DND-41 (cell line): ENCODE data around the gene ZNF500.
"Not testable (repeated sequence)": the region's sequence is repeated elsewhere in the genome, so short reads cannot be mapped to it uniquely, and the experiment has no call there.

ENCODE experiments used
- ATAC-seq: fragments of 200-7000 bp; cut with Tn5 transposase; 3 replicates; pipeline ENCODE4 v1.9.1; 2021; ENCODE audit warnings: low read depth; ENCODE audit not compliant: insufficient read depth
- DNase-seq: peaks from one replicate; pipeline ENCODE4 v3.0.0-alpha.2; 2020
- H2AFZ ChIP-seq: 2 replicates; pipeline ENCODE4 v1.6.0; 2012; ENCODE audit warnings: low read depth, low read length
- H3K27ac ChIP-seq: 2 replicates; pipeline ENCODE4 v1.5.1; 2012; ENCODE audit warnings: low read length, inconsistent platforms
- H3K27me3 ChIP-seq: fragments of 200-600 bp; sonication (generic); 2 replicates; pipeline ENCODE4 v1.6.0; 2012; ENCODE audit warnings: low read length, mild to moderate bottlenecking, inconsistent platforms; ENCODE audit not compliant: insufficient read depth, poor library complexity
- H3K36me3 ChIP-seq: 2 replicates; pipeline ENCODE4 v1.5.1; 2012; ENCODE audit warnings: low read length, inconsistent platforms; ENCODE audit not compliant: insufficient read depth
- H3K4me1 ChIP-seq: 2 replicates; pipeline ENCODE4 v1.5.1; 2012; ENCODE audit warnings: mild to moderate bottlenecking, low read length; ENCODE audit not compliant: insufficient read depth
- H3K4me2 ChIP-seq: 2 replicates; pipeline ENCODE4 v1.6.0; 2012; ENCODE audit warnings: mild to moderate bottlenecking, moderate library complexity, low read length, inconsistent platforms; ENCODE audit not compliant: insufficient read depth
- H3K4me3 ChIP-seq, 2 experiments: fragments of 200-600 bp in 1 of 2; shearing (Covaris generic) in 1 of 2; 2 replicates each; pipeline ENCODE4 v1.5.1; 2012 to 2016; ENCODE audit warnings: inconsistent platforms in 2 of 2, low read length in 2 of 2, mild to moderate bottlenecking in 2 of 2, low read depth in 1 of 2, moderate library complexity in 1 of 2
- H3K79me2 ChIP-seq: 2 replicates; pipeline ENCODE4 v1.6.0; 2012; ENCODE audit warnings: low read length, inconsistent platforms; ENCODE audit not compliant: insufficient read depth
- H3K9ac ChIP-seq: 2 replicates; pipeline ENCODE4 v1.6.0; 2012; ENCODE audit warnings: low read depth, mild to moderate bottlenecking, inconsistent platforms, low read length, moderate library complexity
- H3K9me3 ChIP-seq: 2 replicates; pipeline ENCODE4 v1.5.1; 2012; ENCODE audit warnings: low read length, moderate library complexity, mild to moderate bottlenecking, inconsistent platforms; ENCODE audit not compliant: insufficient read depth, severe bottlenecking
- H4K20me1 ChIP-seq: 2 replicates; pipeline ENCODE4 v1.6.0; 2012; ENCODE audit warnings: low read length; ENCODE audit not compliant: insufficient read depth
- EZH2 ChIP-seq: IDR thresholded peaks from 3 replicates; pipeline ENCODE4 v1.6.1; 2012; ENCODE audit warnings: borderline replicate concordance, low read depth, mild to moderate bottlenecking, moderate library complexity, low read length, inconsistent platforms; ENCODE audit not compliant: severe bottlenecking
- TF ChIP-seq, protein P1 (sequence below): IDR thresholded peaks from 2 replicates; pipeline ENCODE4 v1.5.1; 2012; ENCODE audit warnings: borderline replicate concordance, low read length, moderate library complexity, mild to moderate bottlenecking; ENCODE audit not compliant: poor library complexity, severe bottlenecking; ENCODE audit errors: extremely low read depth

The ZNF500 gene

DNA sequence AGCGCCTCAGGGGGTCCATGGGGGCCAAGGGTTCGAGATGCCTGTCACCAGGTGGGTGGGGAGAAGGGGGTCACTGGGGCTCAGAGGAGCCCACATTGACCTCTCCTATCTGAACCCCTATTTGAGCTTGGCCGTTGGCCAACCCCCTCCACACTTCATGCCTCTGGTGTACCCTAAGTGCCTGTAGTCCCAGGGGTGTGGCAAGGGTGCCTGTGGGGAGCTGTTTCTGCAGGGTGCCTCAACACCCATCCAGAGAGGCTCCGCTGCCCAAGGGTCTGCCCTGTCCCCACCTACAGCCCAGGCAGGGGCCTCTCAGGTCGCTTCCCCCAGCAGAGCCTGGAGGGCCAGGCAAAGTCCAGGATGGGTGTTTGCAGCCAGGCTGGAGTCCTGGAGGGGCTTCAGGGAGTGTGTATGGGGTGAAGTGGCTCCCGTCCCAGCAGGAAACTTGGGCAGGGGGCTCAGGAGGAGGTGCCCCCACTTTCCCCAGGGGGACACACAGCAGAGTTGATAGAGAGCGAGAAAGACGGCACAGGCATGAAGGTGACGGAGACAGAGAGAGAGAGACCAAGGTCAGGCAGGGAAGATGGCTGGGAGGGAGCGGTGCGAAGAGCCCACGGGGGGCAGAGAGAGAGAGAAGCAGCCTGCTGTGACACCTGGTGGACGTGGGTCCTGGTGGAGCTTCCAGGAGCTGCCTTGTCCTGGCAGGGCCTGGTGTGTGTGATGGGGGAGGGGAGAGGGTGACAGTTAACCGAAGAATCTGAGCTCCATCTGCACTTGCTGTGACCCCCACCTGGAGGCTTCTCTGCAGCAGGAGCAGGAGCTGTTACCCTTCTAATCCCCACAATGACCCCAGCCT is 20.9 kb upstream of the ZNF500 start, which contains the start of gene SEPTIN12:
Gene SEPTIN12 (minus strand): TSS at position 719 of the 856 bp plus-strand sequence. CDS start 700 bp downstream, at position 19.
- Histone ChIP-seq H3K4me1 (no peaks in the 10 kb centered on the region), H3K9ac (no peak within 1 kb of the TSS), H4K20me1 (no peaks in the 10 kb centered on the region), H2AFZ (no peak within 1 kb of the TSS), H3K27ac (no peak within 1 kb of the TSS), H3K36me3 (no peaks in the 10 kb centered on the region), H3K79me2 (no peaks in the 10 kb centered on the region), H3K4me2 (no peak within 1 kb of the TSS), H3K4me3 (no peak within 1 kb of the TSS), H3K9me3 (no peaks in the 10 kb centered on the region), H3K27me3 (no peaks in the 10 kb centered on the region)
- peak; percentile 37; the same call in 1 of the 3 replicates for ATAC-seq
- TF ChIP-seq, protein P1, sequence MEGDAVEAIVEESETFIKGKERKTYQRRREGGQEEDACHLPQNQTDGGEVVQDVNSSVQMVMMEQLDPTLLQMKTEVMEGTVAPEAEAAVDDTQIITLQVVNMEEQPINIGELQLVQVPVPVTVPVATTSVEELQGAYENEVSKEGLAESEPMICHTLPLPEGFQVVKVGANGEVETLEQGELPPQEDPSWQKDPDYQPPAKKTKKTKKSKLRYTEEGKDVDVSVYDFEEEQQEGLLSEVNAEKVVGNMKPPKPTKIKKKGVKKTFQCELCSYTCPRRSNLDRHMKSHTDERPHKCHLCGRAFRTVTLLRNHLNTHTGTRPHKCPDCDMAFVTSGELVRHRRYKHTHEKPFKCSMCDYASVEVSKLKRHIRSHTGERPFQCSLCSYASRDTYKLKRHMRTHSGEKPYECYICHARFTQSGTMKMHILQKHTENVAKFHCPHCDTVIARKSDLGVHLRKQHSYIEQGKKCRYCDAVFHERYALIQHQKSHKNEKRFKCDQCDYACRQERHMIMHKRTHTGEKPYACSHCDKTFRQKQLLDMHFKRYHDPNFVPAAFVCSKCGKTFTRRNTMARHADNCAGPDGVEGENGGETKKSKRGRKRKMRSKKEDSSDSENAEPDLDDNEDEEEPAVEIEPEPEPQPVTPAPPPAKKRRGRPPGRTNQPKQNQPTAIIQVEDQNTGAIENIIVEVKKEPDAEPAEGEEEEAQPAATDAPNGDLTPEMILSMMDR, result peak; percentile 15
- no peak for TF ChIP-seq EZH2
- DNase-seq, result no peak

DNA sequence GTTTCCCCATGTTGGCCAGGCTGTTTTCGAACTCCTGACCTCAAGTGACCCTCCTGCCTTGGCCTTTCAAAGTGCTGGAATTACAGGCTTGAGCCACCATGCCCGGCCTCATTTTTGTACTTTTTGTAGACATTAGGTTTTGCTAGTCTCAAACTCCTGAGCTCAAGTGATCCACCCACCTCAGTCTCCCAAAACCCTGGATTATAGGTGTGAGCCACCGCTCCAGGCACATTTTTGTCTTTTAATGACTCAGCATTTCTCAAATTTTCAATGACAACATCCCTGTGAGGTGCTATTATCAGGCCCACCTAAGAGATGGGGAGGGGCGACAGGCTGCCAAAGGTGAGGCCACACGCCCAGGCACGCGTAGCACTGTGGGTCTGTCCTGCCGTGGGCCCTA is 20.1 kb upstream of the ZNF500 start:
- no peak overlapping the region for H3K9ac ChIP-seq
- no peaks in the 10 kb centered on the region for H3K9me3 ChIP-seq
- ATAC-seq (no peak), DNase-seq (no peak)
- H3K79me2 ChIP-seq, result no peaks in the 10 kb centered on the region
- no peaks in the 10 kb centered on the region for H3K4me1 ChIP-seq
- H3K27me3 ChIP-seq, result no peaks in the 10 kb centered on the region
- no peak overlapping the region for H2AFZ ChIP-seq
- no peak overlapping the region for H3K4me3 ChIP-seq
- H3K27ac ChIP-seq, result no peak overlapping the region
- no peaks in the 10 kb centered on the region for H4K20me1 ChIP-seq
- TF ChIP-seq, protein P1, result no peak
- no peak for TF ChIP-seq EZH2
- no peaks in the 10 kb centered on the region for H3K36me3 ChIP-seq
- H3K4me2 ChIP-seq, result no peak overlapping the region

DNA sequence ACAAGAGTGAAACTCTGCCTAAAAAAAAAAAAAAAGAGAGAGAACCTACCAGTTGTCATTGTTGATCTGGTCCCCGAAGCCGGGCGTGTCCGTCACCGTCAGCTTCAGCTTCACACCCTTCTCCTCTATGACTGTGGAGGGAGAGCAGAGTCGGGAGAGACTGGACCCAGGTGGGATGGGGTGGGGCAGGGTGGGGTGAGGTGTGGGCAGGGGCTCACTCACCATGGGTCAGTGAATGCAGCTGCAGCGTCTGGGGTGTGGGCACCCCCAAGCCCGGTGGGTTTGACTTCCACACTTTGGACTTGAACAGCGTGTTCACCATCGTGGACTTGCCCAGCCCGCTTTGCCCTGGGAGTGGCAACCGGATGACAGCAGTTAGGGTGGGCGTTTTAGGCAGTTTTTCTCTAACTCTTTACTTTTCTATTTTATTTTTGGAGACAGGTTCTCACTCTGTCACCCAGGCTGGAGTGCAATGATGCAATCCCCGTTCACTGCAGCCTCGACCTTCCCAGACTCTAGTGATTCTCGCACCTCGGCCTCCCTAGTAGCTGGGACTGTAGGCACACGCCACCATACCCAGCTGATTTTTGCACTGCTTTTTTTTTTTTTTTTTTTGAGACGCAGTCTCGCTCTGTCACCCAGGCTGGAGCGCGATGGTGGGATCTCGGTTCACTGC is 18.9 kb upstream of the ZNF500 start:
- Histone ChIP-seq H3K4me3 (no peak overlapping the region), H3K79me2 (no peaks in the 10 kb centered on the region), H4K20me1 (no peaks in the 10 kb centered on the region), H3K27me3 (no peaks in the 10 kb centered on the region), H3K9ac (no peak overlapping the region), H3K9me3 (no peaks in the 10 kb centered on the region), H3K36me3 (no peaks in the 10 kb centered on the region), H2AFZ (no peak overlapping the region), H3K27ac (no peak overlapping the region), H3K4me1 (no peaks in the 10 kb centered on the region), H3K4me2 (no peak overlapping the region)
- DNase-seq (no peak), ATAC-seq (no peak)
- TF ChIP-seq EZH2, result no peak
- TF ChIP-seq, protein P1, result no peak

DNA sequence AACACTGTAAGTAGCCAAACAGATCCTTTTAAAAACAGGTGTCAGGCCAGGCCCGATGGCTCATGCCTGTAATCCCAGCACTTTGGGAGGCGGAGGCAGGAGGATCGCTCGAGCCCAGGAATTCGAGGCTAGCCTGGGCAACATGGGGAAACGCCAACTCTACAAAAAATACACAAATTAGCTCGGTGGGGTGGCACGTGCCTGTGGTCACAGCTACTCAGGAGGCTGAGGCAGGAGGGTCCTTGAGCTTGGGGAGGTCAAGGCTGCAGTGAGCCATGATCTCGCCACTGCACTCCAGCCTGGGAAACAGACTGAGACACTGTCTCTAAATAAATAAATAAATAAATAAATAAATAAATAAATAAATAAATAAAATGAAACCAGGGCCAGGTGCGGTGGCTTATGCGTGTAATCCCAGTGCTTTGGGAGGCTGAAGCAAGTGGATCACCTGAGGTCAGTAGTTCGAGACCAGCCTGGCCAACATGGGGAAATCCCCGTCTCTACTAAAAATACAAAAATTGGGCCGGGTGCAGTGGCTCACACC is 17.6 kb upstream of the ZNF500 start:
- H3K9ac ChIP-seq, H3K4me2 ChIP-seq, ATAC-seq, H2AFZ ChIP-seq, DNase-seq, H3K36me3 ChIP-seq, H4K20me1 ChIP-seq, H3K4me3 ChIP-seq, H3K4me1 ChIP-seq, H3K79me2 ChIP-seq, H3K27me3 ChIP-seq, H3K9me3 ChIP-seq, H3K27ac ChIP-seq: not testable (repeated sequence)
